B cell (primary cell): ENCODE results near the gene MRPL28. TPM values are rescaled to one million over a fixed set of nuclear protein-coding genes. Genes with fewer than 3 reads are reported as not detected.

Experiments used
- ATAC-seq: fragments of 200-7000 bp; cut with Tn5 transposase; one replicate; pipeline ENCODE4 v1.10.0; 2021; ENCODE audit warnings: low read depth, mild to moderate bottlenecking, moderate number of reproducible peaks, moderate library complexity
- CTCF ChIA-PET: fragments of 350-600 bp; sonication (Branson Sonifier 250); formaldehyde crosslinking; loops from one replicate; lab custom pipeline; 2021; ENCODE audit warnings: antibody characterized with exemption, inconsistent platforms; lab: Charles Lee
- POLR2A ChIA-PET: fragments of 350-600 bp; sonication (Branson Sonifier 250); formaldehyde crosslinking; loops from one replicate; lab custom pipeline; 2021; ENCODE audit warnings: antibody characterized with exemption; lab: Charles Lee
- DNase-seq: peaks from one replicate; pipeline ENCODE4 v3.0.0; 2013
- H2AFZ ChIP-seq: 2 replicates; pipeline ENCODE4 v1.6.1; 2012; ENCODE audit warnings: mild to moderate bottlenecking, low read depth, low read length; ENCODE audit not compliant: insufficient read depth, poor library complexity, severe bottlenecking
- H3K27ac ChIP-seq, 2 donors: 1 replicate in 1 of 2; 2 replicates in 1 of 2; pipeline ENCODE4 v1.5.1; 2012 to 2013; ENCODE audit warnings: low read length in 2 of 2, mild to moderate bottlenecking in 2 of 2, moderate library complexity in 1 of 2
- H3K27me3 ChIP-seq, 4 experiments: fragments of 200-600 bp in 1 of 4; sonication (generic) in 1 of 4; replicated peaks in 1 of 4; 1 replicate in 2 of 4; 2 replicates in 2 of 4; pipeline versions ENCODE4 v1.6.1 to v1.7.0; 2013 to 2016; ENCODE audit warnings: low read length in 3 of 4, mild to moderate bottlenecking in 2 of 4, mixed read lengths in 1 of 4, moderate library complexity in 1 of 4; ENCODE audit not compliant: insufficient read depth in 4 of 4, control insufficient read depth in 3 of 4; ENCODE audit errors: control extremely low read depth in 1 of 4
- H3K36me3 ChIP-seq, 2 experiments: replicated peaks in 1 of 2; 1 replicate in 1 of 2; 2 replicates in 1 of 2; pipeline versions ENCODE4 v1.6.1 to v1.7.1; 2013; ENCODE audit warnings: low read length in 1 of 2; ENCODE audit not compliant: insufficient read depth in 2 of 2, control insufficient read depth in 1 of 2; ENCODE audit errors: control extremely low read depth in 1 of 2, extremely low read depth in 1 of 2
- H3K4me1 ChIP-seq, 2 donors: fragments of 200-600 bp in 1 of 2; sonication (generic) in 1 of 2; 1 replicate in 1 of 2; 2 replicates in 1 of 2; pipeline versions ENCODE4 v1.5.1 to v1.6.1; 2013 to 2017; ENCODE audit warnings: low read length in 2 of 2; ENCODE audit not compliant: control insufficient read depth in 2 of 2, insufficient read depth in 2 of 2
- H3K4me2 ChIP-seq: replicated peaks from 2 replicates; pipeline ENCODE3; 2012; ENCODE audit warnings: mild to moderate bottlenecking, low read depth, low read length; ENCODE audit not compliant: poor library complexity, severe bottlenecking
- H3K4me3 ChIP-seq, 5 experiments: fragments of 200-600 bp in 1 of 5; sonication (generic) in 1 of 5; 1 replicate in 3 of 5; 2 replicates in 2 of 5; pipeline versions ENCODE4 v1.5.1 to v1.7.0; 2011 to 2016; ENCODE audit warnings: low read length in 4 of 5, mild to moderate bottlenecking in 4 of 5, low read depth in 2 of 5, control low read depth in 1 of 5, moderate library complexity in 1 of 5; ENCODE audit not compliant: insufficient read depth in 1 of 5; ENCODE audit errors: control extremely low read depth in 1 of 5, extremely low read depth in 1 of 5
- H3K79me2 ChIP-seq: fragments of 200-600 bp; sonication (generic); one replicate; pipeline ENCODE4 v1.6.0; 2016; ENCODE audit warnings: low read length; ENCODE audit not compliant: control insufficient read depth, insufficient read depth
- H3K9ac ChIP-seq: fragments of 200-600 bp; sonication (generic); 2 replicates; pipeline ENCODE4 v1.6.1; 2017; ENCODE audit warnings: mild to moderate bottlenecking, low read length, moderate library complexity
- H3K9me3 ChIP-seq, 3 donors: one replicate each; pipeline versions ENCODE4 v1.6.1 to v1.7.1; 2013; ENCODE audit warnings: low read length in 2 of 3; ENCODE audit not compliant: control insufficient read depth in 2 of 3, insufficient read depth in 1 of 3; ENCODE audit errors: control extremely low read depth in 1 of 3
- H4K20me1 ChIP-seq: 2 replicates; pipeline ENCODE4 v1.6.0; 2012; ENCODE audit warnings: mild to moderate bottlenecking, low read length; ENCODE audit not compliant: insufficient read depth, control insufficient read depth, poor library complexity, severe bottlenecking
- H3K27ac Mint-ChIP-seq: one replicate; pipeline ENCODE4 v1.8.0; 2021; ENCODE audit warnings: mixed read lengths
- H3K27me3 Mint-ChIP-seq: one replicate; pipeline ENCODE4 v1.8.0; 2021; ENCODE audit warnings: mixed read lengths
- H3K4me1 Mint-ChIP-seq: one replicate; pipeline ENCODE4 v1.8.0; 2021; ENCODE audit warnings: mixed read lengths
- H3K4me3 Mint-ChIP-seq: one replicate; pipeline ENCODE4 v1.8.0; 2021; ENCODE audit warnings: mixed read lengths
- H3K9me3 Mint-ChIP-seq: one replicate; pipeline ENCODE4 v1.8.0; 2022; ENCODE audit warnings: mixed read lengths; ENCODE audit not compliant: insufficient read depth
- EZH2 ChIP-seq: IDR thresholded peaks from 2 replicates; pipeline ENCODE4 v1.6.1; 2012; ENCODE audit warnings: borderline replicate concordance, low read depth, mild to moderate bottlenecking, moderate library complexity, low read length; ENCODE audit not compliant: insufficient read depth, poor library complexity, severe bottlenecking
- WGBS: methylation state at CpG from one replicate; pipeline ENCODE4 v1.1.5; 2013; ENCODE audit warnings: missing lambda C conversion rate; ENCODE audit not compliant: insufficient coverage; 5-methylcytosine and 5-hydroxymethylcytosine counted together
- intact Hi-C: fragments of 100-400 bp; cut with micrococcal nuclease; formaldehyde crosslinking; loops from one replicate; pipeline ENCODE4 v1.10.0; 2022
- polyA plus RNA-seq: library from polyadenylated mRNA; depleted of rRNA; stranded (reverse); fragments of >200 nt; gene quantifications from 2 replicates; pipeline ENCODE4 v1.2.3, GENCODE V29; 2012
- total RNA-seq, 2 donors: library from RNA; stranded (reverse); fragments of 120-200 nt in 1 of 2; gene quantifications; 1 replicate in 1 of 2; 2 replicates in 1 of 2; pipeline versions ENCODE4 v1.2.3 to v1.2.4, GENCODE V29; 2013 to 2022
- TF ChIP-seq, protein P1 (sequence below): fragments of 200-600 bp; IDR thresholded peaks from one replicate; pipeline ENCODE4 v1.8.0; 2022; ENCODE audit warnings: antibody characterized with exemption, mild to moderate bottlenecking

The MRPL28 gene
- total and polyA plus RNA-seq, 2 donors (not counting 1 experiment from before 2014, with no cell fraction given), result 44.3 to 67.7 TPM

DNA sequence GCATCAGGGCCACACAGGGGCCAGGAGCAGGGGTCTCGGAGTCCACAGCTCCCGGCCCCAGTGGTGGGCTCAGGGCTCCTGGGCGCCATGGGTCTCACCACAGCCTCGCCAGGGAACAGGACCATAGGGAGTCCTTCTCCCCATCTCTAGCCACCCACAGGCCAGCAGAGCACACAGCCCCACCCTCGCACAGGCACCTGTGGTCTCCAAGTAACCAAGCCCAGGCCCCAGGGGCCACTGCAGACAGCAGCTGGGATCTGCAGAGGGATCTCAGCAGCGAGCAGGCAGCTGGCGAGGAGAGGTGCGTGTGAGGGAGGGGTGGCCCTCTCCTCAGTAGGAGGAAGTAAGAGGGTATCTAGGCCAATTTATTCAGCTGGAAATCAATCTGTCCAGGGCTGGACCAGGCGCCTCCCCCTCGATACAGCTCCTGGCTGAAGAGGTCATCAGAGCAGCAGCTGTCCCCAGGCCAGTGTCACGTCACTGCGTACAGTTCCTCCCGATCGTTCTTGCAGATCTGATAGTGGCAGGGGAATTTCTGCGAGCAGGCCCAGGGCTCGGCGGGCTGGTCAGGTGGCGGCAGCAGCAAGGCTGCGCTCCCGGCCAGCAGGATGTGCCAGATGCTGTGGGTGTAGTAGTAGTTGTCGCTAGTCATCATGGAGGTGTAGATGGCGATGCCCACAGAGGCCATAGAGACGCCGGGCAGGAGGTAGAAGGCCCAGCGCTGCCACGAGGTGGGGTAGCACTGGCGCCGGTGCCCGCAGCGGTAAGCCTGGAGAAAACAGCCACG lies 1.4 kb upstream of the MRPL28 start:
- Histone ChIP-seq H3K4me2 (peak overlapping the region; percentile 64), H3K9ac (no peak overlapping the region), H4K20me1 (no peaks in the 10 kb centered on the region), H3K4me1 (peaks cover 6 to 18% of the 10 kb centered on the region in 2 donors), H3K36me3 (peaks cover 0 to 56% of the 10 kb centered on the region in 2 experiments), H3K79me2 (no peaks in the 10 kb centered on the region), H2AFZ (no peak overlapping the region), H3K27ac (no peak overlapping the region), H3K9me3 (no peaks in the 10 kb centered on the region), H3K27me3 (no peaks in the 10 kb centered on the region), H3K4me3 (no peak overlapping the region)
- ATAC-seq (no peak), DNase-seq (no peak)
- no peaks in the 10 kb centered on the region for H3K9me3 Mint-ChIP-seq
- CTCF ChIA-PET, result interaction anchor here (0.9 to 1.7 kb wide), 4 partner anchors 9 to 265 kb away, joined by 3 to 8 read pairs (median 4); partner anchors contain the start of gene DECR2
- WGBS, result 85% methylated on average over 31 of the region's 31 CpGs
- H3K4me1 Mint-ChIP-seq, result peaks cover 17% of the 10 kb centered on the region
- H3K27ac Mint-ChIP-seq, result peak overlapping the region; percentile 83
- POLR2A ChIA-PET, result interaction anchor here (0.5 kb wide), 2 partner anchors 13 to 268 kb away, joined by 7 to 8 read pairs; no protein-coding TSS in a partner anchor
- peak overlapping the region; percentile 70 for H3K4me3 Mint-ChIP-seq
- intact Hi-C loops, result no loop called here
- H3K27me3 Mint-ChIP-seq, result no peaks in the 10 kb centered on the region
- TF ChIP-seq, protein P1, sequence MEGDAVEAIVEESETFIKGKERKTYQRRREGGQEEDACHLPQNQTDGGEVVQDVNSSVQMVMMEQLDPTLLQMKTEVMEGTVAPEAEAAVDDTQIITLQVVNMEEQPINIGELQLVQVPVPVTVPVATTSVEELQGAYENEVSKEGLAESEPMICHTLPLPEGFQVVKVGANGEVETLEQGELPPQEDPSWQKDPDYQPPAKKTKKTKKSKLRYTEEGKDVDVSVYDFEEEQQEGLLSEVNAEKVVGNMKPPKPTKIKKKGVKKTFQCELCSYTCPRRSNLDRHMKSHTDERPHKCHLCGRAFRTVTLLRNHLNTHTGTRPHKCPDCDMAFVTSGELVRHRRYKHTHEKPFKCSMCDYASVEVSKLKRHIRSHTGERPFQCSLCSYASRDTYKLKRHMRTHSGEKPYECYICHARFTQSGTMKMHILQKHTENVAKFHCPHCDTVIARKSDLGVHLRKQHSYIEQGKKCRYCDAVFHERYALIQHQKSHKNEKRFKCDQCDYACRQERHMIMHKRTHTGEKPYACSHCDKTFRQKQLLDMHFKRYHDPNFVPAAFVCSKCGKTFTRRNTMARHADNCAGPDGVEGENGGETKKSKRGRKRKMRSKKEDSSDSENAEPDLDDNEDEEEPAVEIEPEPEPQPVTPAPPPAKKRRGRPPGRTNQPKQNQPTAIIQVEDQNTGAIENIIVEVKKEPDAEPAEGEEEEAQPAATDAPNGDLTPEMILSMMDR, result no peak
- no peak for TF ChIP-seq EZH2
